Caco-2 (cell line): ENCODE measurements around the gene GLP2R. TPM values are rescaled to one million over a fixed set of nuclear protein-coding genes. Genes with fewer than 3 reads are reported as not detected.

Source experiments
- Bru-seq: library from RNA; stranded (reverse); fragments of 400-500 nt; gene quantifications from one replicate; lab custom pipeline; 2021; lab: Mats Ljungman, UMichigan
- BruChase-seq, 2 experiments: library from RNA; stranded (reverse); fragments of 400-500 nt; gene quantifications; one replicate each; lab custom pipeline; 2021; lab: Mats Ljungman, UMichigan
- BruUV-seq: library from RNA; stranded (reverse); fragments of 400-500 nt; replicated peaks from 2 replicates; lab custom pipeline; 2021; lab: Mats Ljungman, UMichigan
- CTCF ChIA-PET: fragments of 300-600 bp; sonication (Branson Sonifier 250); formaldehyde crosslinking; loops from one replicate; lab custom pipeline; 2022; ENCODE audit warnings: antibody characterized with exemption; lab: Charles Lee
- POLR2A ChIA-PET: fragments of 300-600 bp; sonication (Branson Sonifier 250); formaldehyde crosslinking; loops from one replicate; lab custom pipeline; 2022; ENCODE audit warnings: antibody characterized with exemption; lab: Charles Lee
- DNase-seq, 2 experiments: peaks; one replicate each; pipeline versions ENCODE4 v3.0.0 to v3.0.0-alpha.2; 2020 to 2022
- H3K27me3 ChIP-seq: replicated peaks from 2 replicates; pipeline ENCODE4 v1.6.0; 2011; ENCODE audit warnings: low read length; ENCODE audit not compliant: control insufficient read depth, insufficient read depth
- H3K36me3 ChIP-seq: 2 replicates; pipeline ENCODE4 v1.5.1; 2011; ENCODE audit warnings: low read length; ENCODE audit not compliant: control insufficient read depth, insufficient read depth
- H3K4me1 ChIP-seq: fragments of 250-450 bp; sonication (Bioruptor Pico); 2 replicates; pipeline ENCODE4 v1.5.1; 2020; ENCODE audit warnings: mild to moderate bottlenecking
- H3K4me3 ChIP-seq: 2 replicates; pipeline ENCODE4 v1.5.1; 2011; ENCODE audit warnings: low read depth, mild to moderate bottlenecking, control low read depth, low read length
- H3K9me3 ChIP-seq: fragments of 250-450 bp; sonication (Bioruptor Pico); 2 replicates; pipeline ENCODE4 v1.5.1; 2020; ENCODE audit warnings: mild to moderate bottlenecking, moderate library complexity
- H3K27ac Mint-ChIP-seq: one replicate; pipeline ENCODE4 v1.8.0; 2022; ENCODE audit warnings: mixed read lengths; ENCODE audit not compliant: unreplicated experiment
- H3K27me3 Mint-ChIP-seq: one replicate; pipeline ENCODE4 v1.8.0; 2022; ENCODE audit warnings: mixed read lengths; ENCODE audit not compliant: insufficient read depth, unreplicated experiment
- H3K36me3 Mint-ChIP-seq: one replicate; pipeline ENCODE4 v1.8.0; 2022; ENCODE audit warnings: mild to moderate bottlenecking, mixed read lengths; ENCODE audit not compliant: insufficient read depth, unreplicated experiment
- H3K4me1 Mint-ChIP-seq: one replicate; pipeline ENCODE4 v1.8.0; 2022; ENCODE audit warnings: low read depth, mixed read lengths; ENCODE audit not compliant: unreplicated experiment
- H3K4me3 Mint-ChIP-seq: one replicate; pipeline ENCODE4 v1.8.0; 2022; ENCODE audit warnings: mild to moderate bottlenecking, moderate library complexity, mixed read lengths; ENCODE audit not compliant: unreplicated experiment
- H3K9me3 Mint-ChIP-seq: one replicate; pipeline ENCODE4 v1.8.0; 2022; ENCODE audit warnings: mixed read lengths; ENCODE audit not compliant: unreplicated experiment
- CTCF ChIP-seq, 2 experiments: fragments of 200-600 bp in 1 of 2; IDR thresholded peaks; 1 replicate in 1 of 2; 2 replicates in 1 of 2; pipeline versions ENCODE4 v1.5.1 to v1.8.0; 2011 to 2022; ENCODE audit warnings: antibody characterized with exemption in 1 of 2, control low read depth in 1 of 2, inconsistent platforms in 1 of 2, low read depth in 1 of 2, low read length in 1 of 2, mild to moderate bottlenecking in 1 of 2, moderate library complexity in 1 of 2; ENCODE audit not compliant: insufficient read depth in 1 of 2, severe bottlenecking in 1 of 2, unreplicated experiment in 1 of 2
- intact Hi-C: fragments of 100-400 bp; cut with micrococcal nuclease; formaldehyde crosslinking; loops from one replicate; pipeline ENCODE4 v1.10.0; 2022; ENCODE audit not compliant: unreplicated experiment
- long read RNA-seq: library from polyadenylated mRNA; stranded (forward); transcript quantifications from one replicate; pipeline ENCODE4 v2.0.0, GENCODE V29; 2022
- total RNA-seq: library from RNA; stranded (reverse); gene quantifications from 2 replicates; pipeline ENCODE4 v1.2.3, GENCODE V29; 2022

GLP2R gene
- total RNA-seq (not detected in 2 replicates), Bru-seq, nascent RNA (not detected), BruChase-seq, experiment 1, labeled RNA remaining after a 2-hour chase (not detected), BruChase-seq, experiment 2, labeled RNA remaining after a 6-hour chase (percentile 1 among the genes with signal in this experiment)
- long read RNA-seq: 0 reads

- H3K4me3 Mint-ChIP-seq: no peak within 1 kb of the TSS
- intact Hi-C loops: no loop called here
- no peaks in the 10 kb centered on the region for H3K4me1 Mint-ChIP-seq
- Histone ChIP-seq H3K36me3 (no peaks in the 10 kb centered on the region), H3K4me3 (no peak within 1 kb of the TSS), H3K27me3 (no peaks in the 10 kb centered on the region), H3K4me1 (no peaks in the 10 kb centered on the region), H3K9me3 (no peaks in the 10 kb centered on the region)
- BruUV-seq: no TSS peak
- POLR2A ChIA-PET: no interaction called here
- no peaks in the 10 kb centered on the region for H3K36me3 Mint-ChIP-seq
- no peak within 1 kb of the TSS for H3K27ac Mint-ChIP-seq
- CTCF ChIA-PET: no interaction called here
- H3K9me3 Mint-ChIP-seq: no peaks in the 10 kb centered on the region
- DNase-seq: no peak
- peaks cover 3% of the 10 kb centered on the region for H3K27me3 Mint-ChIP-seq
- TF ChIP-seq CTCF (IDR thresholded peaks at IDR 0.05; ENCODE audit: insufficient read depth in 1 of 2, low read depth in 1 of 2, low read length in 1 of 2, severe bottlenecking in 1 of 2, unreplicated experiment in 1 of 2): no peak
These were observed at the start of gene GLP2R for GRCh38 chr17:9825641-9826150. Gene GLP2R, plus strand, starts transcription at chr17:9825924. Its CDS starts 140 bp downstream, at chr17:9826064.

- TF ChIP-seq CTCF (IDR thresholded peaks at IDR 0.05; ENCODE audit: insufficient read depth in 1 of 2, low read depth in 1 of 2, low read length in 1 of 2, severe bottlenecking in 1 of 2, unreplicated experiment in 1 of 2): no peak
These were observed 48.8 kb upstream of the GLP2R start for GRCh38 chr17:9776911-9777310.

GRCh38 chr17:9780552-9780951, 45.2 kb upstream of the GLP2R start:
- POLR2A ChIA-PET: no interaction called here
- Mint-ChIP-seq H3K4me3 (no peak overlapping the region), H3K4me1 (no peaks in the 10 kb centered on the region), H3K36me3 (no peaks in the 10 kb centered on the region), H3K27me3 (peaks cover 16% of the 10 kb centered on the region), H3K27ac (no peak overlapping the region), H3K9me3 (no peaks in the 10 kb centered on the region)
- Histone ChIP-seq H3K36me3 (no peaks in the 10 kb centered on the region), H3K4me1 (no peaks in the 10 kb centered on the region), H3K27me3 (no peaks in the 10 kb centered on the region), H3K4me3 (no peak overlapping the region), H3K9me3 (no peaks in the 10 kb centered on the region)
- no peak for TF ChIP-seq CTCF (IDR thresholded peaks at IDR 0.05; ENCODE audit: insufficient read depth in 1 of 2, low read depth in 1 of 2, low read length in 1 of 2, severe bottlenecking in 1 of 2, unreplicated experiment in 1 of 2)
- CTCF ChIA-PET: no interaction called here
- intact Hi-C loops: no loop called here
- no TSS peak for BruUV-seq
- no peak for DNase-seq

More at GRCh38 chr17:9776911-9777310, 48.8 kb upstream of the GLP2R start:
- no peaks in the 10 kb centered on the region for H3K9me3 Mint-ChIP-seq
- no peaks in the 10 kb centered on the region for H3K4me1 ChIP-seq
- peaks cover 10% of the 10 kb centered on the region for H3K27me3 Mint-ChIP-seq
- no peak overlapping the region for H3K4me3 ChIP-seq
- intact Hi-C loops: no loop called here
- BruUV-seq: no TSS peak
- POLR2A ChIA-PET: no interaction called here
- H3K4me1 Mint-ChIP-seq: no peaks in the 10 kb centered on the region
- no peaks in the 10 kb centered on the region for H3K27me3 ChIP-seq
- no peak overlapping the region for H3K4me3 Mint-ChIP-seq
- no peak overlapping the region for H3K27ac Mint-ChIP-seq
- H3K36me3 ChIP-seq: no peaks in the 10 kb centered on the region
- CTCF ChIA-PET: no interaction called here
- H3K36me3 Mint-ChIP-seq: no peaks in the 10 kb centered on the region
- H3K9me3 ChIP-seq: no peaks in the 10 kb centered on the region
- DNase-seq: no peak
